ENCODE measurements around the gene CAMK2A. TPM values are rescaled to one million over a fixed set of nuclear protein-coding genes. Genes with fewer than 3 reads are reported as not detected.
A peak's percentile ranks its signal among the peaks of the same experiment; 100 is the strongest.

CAMK2A gene
- total RNA-seq, 1 donor from 2014 or later = not detected

- DNase-seq (ENCODE audit: low read depth) = no peak
- H3K4me3 ChIP-seq (ENCODE audit: low read depth, low read length) = no peak overlapping the region
- TF ChIP-seq CTCF (conservative IDR thresholded peaks at IDR 0.05; ENCODE audit: low read depth, low read length) = no peak
Measured at GRCh38 chr5:150257424-150257823, 32.1 kb downstream of the CAMK2A start.

- TF ChIP-seq CTCF (conservative IDR thresholded peaks at IDR 0.05; ENCODE audit: low read depth, low read length) = peak; percentile 26
- no peak overlapping the region for H3K4me3 ChIP-seq (ENCODE audit: low read depth, low read length)
- DNase-seq (ENCODE audit: low read depth) = no peak
Measured at GRCh38 chr5:150256410-150257064, 33.0 kb downstream of the CAMK2A start.

- no peak overlapping the region for H3K4me3 ChIP-seq (ENCODE audit: low read depth, low read length)
- DNase-seq (ENCODE audit: low read depth) = no peak
- no peak for TF ChIP-seq CTCF (conservative IDR thresholded peaks at IDR 0.05; ENCODE audit: low read depth, low read length)
Measured at GRCh38 chr5:150255659-150256409, 33.7 kb downstream of the CAMK2A start.

GRCh38 chr5:150254774-150255173, 34.8 kb downstream of the CAMK2A start:
- DNase-seq (ENCODE audit: low read depth) = no peak
- no peak overlapping the region for H3K4me3 ChIP-seq (ENCODE audit: low read depth, low read length)
- no peak for TF ChIP-seq CTCF (conservative IDR thresholded peaks at IDR 0.05; ENCODE audit: low read depth, low read length)

- no peak overlapping the region for H3K4me3 ChIP-seq (ENCODE audit: low read depth, low read length)
- no peak for DNase-seq (ENCODE audit: low read depth)
- TF ChIP-seq CTCF (conservative IDR thresholded peaks at IDR 0.05; ENCODE audit: low read depth, low read length) = no peak
Measured at GRCh38 chr5:150254363-150254762, 35.2 kb downstream of the CAMK2A start.

- no peak for DNase-seq (ENCODE audit: low read depth)
- TF ChIP-seq CTCF (conservative IDR thresholded peaks at IDR 0.05; ENCODE audit: low read depth, low read length) = no peak
Measured at GRCh38 chr5:150253416-150254208, 36.0 kb downstream of the CAMK2A start.

More at GRCh38 chr5:150253416-150254208, 36.0 kb downstream of the CAMK2A start:
- no peak overlapping the region for H3K4me3 ChIP-seq (ENCODE audit: low read depth, low read length)

Measured in epithelial cell of proximal tubule (primary cell).